GM19467 (cell line): Measurements from ENCODE around the gene DDX3X.
"Not testable (repeated sequence)": the region's sequence is repeated elsewhere in the genome, so short reads cannot be mapped to it uniquely, and the experiment has no call there.

ENCODE experiments used
- ATAC-seq: cut with Tn5 transposase; IDR thresholded peaks from one replicate; pipeline ENCODE4 v1.9.1; 2021; ENCODE audit warnings: mild to moderate bottlenecking, moderate library complexity; ENCODE audit not compliant: unreplicated experiment

Gene DDX3X

DNA sequence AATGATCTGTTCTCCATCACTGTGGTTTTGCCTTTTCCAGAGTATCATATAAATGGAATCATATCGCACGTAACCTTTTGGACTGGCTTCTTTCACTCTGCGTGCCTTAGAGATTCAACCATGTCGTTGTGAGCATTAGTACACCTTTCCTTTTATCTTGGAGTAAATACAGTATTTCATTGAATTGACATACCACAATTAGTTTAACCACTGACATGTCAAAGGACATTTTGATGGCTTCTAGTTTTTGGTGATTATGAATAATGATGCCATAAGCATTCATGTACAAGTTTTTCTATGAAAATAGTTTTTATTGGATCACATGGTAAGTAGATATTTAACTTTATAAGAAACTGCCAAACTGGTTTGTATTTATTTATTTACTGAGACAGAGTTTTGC is 35.2 kb downstream of the DDX3X start:
- no peak for ATAC-seq

- not testable (repeated sequence) for ATAC-seq
Observed at GRCh38 chrX:41371575-41371974, 37.6 kb downstream of the DDX3X start.

DNA sequence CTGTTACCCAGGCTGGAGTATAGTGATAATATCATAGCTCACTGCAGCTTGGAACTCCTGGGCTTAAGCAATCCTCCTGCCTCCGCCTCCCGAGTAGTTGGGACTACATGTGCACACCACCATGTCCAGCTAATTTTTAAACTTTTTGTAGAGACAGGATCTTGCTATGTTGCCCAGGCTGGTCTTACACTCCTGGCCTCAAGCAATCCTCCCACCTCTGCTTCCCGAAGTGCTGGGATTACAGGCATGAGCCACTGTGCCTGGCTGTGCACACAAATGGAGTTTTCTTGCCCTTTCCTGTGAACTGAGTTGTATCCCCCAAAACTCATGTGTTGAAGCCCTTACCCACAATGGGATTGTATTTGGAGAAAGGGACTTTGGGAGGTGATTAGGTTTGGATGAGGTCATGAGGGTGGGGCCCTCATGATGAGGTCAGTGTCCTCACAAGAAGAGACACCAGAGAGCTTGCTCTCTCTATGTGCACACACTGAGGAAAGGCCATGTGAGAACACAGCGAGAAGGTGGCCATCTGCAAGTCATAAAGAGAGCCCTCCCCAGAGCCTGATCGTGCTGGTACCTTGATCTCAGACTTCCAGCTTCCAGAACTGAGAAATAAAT is 40.1 kb downstream of the DDX3X start:
- no peak for ATAC-seq

GRCh38 chrX:41377624-41378023 is 43.7 kb downstream of the DDX3X start:
- ATAC-seq: no peak

- no peak for ATAC-seq
Observed at GRCh38 chrX:41381685-41382084, 47.7 kb downstream of the DDX3X start.

- no peak for ATAC-seq
Observed at GRCh38 chrX:41382714-41383645, 49.0 kb downstream of the DDX3X start.

DNA sequence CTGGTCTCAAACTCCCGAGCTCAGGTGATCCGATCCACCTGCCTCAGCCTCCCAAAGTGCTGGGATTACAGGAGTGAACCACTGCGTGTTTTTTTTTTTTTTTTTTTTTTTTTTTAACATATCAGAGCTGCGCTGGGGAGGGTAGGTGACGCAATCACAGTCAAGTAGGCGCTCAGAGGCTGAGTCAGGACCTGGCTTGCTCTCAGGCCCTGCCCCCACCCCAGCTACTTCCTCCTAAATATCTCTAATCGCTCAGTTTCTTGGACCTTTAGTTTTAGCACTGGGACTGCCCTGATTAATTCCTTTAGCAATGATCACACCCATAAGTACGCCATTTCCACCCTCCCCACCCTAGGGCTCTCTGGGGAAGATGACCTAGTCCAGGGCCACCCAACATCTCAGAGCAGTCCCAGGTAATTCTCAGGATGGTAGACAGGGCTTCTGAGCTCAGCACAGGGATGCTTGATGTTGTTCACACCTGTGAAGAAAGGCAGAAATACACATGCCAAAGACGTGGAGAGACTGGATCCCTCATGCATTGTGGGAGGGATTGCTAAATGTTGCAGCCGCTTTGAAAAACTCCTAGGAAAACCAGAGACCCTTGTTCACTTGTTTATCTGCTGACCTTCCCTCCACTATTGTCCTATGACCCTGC is 50.2 kb downstream of the DDX3X start:
- no peak for ATAC-seq

DNA sequence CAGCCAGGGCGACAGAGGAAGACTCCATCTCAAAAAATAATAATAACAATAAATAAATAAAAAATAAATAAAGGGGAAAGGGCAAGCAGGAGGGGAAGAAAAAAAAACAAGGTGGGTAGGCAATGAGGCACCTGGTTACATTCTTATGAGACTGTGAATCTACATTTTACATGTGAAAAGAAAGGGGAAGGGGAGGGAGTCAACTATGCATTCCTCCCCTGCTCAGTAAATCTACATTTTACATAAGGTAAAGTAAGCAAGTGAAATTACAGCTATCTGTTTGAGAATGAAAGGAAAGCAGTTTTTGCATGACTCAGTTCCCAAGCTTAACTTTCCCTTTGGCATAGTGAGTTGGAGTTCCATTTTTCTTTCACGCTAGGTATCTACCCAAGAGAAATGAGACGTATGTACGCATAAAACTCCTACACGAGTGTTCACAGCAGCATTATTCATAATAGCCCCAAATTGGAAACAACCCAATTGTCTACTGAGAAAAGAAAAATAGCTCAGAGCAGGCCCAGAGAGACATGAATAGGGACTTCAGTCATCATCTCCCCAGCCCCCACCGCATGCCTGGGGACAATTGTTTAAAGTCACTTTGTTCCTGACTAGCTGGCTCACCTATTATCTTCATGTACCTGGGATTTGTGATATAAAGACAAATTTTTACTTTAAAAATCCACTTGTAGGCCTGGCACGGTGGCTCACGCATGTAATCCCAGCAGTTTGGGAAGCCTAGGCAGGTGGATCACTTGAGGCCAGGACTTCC is 52.4 kb downstream of the DDX3X start:
- ATAC-seq: no peak

GRCh38 chrX:41388543-41388942 is 54.6 kb downstream of the DDX3X start:
- no peak for ATAC-seq

DNA sequence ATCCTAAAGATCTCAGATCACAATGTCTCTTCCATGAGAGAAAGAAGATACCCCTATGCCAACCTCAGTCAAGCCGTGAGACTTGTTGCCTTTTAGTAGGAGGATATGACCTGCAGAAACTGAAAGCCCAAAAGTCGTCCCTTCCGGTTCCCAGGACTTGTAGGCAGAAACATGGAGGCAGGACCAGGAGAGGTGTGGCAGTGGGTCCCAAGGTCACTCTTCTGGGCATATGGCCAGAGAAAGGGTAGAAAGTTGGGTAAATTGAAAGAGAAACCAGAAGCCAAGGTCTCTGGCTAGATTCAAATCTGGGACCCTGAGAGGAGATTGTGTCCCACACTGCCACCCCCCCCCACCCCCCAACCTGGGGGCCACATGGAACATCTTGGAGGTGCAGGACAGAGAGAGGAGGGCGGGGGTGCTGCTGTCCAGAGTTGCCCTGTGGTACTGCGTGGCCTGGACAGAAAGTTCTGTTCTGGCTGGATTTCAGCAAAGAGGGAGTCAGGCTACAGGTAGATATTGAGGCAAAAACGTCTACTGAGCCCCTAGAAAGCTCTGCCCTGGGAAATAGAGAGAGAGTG is 55.4 kb downstream of the DDX3X start:
- no peak for ATAC-seq

GRCh38 chrX:41390576-41390975 is 56.6 kb downstream of the DDX3X start:
- not testable (repeated sequence) for ATAC-seq

DNA sequence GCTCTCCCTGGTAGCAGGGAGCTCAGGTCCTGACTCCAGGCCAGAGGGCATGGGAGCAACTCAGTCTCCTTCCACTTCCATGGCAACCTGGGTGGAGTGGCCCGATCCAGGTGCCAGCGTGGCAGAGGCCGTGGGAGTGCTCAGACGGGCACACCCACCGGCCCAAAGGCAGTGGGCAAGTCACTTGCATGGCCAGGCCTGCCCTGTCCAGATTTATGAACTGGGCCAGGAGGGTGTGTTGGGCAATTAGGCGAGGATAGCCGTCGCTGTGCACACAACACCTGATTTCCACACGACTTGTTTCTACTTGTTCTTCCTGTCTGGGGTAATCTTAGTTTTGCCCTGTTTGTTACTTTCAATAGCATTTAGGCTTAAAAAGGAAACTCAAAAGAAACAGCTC is 57.6 kb downstream of the DDX3X start:
- no peak for ATAC-seq

DNA sequence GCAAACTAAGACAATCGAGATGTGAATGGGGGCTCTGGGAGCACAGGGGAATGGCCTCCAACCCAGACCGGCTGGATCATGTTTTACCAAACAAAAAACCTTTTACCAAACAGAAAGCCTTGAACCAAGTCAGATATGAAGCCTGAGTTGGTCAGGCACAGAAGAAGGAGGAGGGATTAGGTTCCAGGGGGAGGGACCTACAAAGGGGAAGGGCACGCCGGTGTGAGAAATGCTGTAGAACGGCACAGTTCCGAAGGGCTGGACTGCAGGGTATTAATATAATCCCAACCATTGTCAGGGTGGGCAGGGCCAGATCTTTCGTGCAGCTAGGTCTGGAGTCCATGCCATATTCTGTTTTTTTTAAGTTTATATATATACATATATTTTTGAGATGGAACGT is 60.3 kb downstream of the DDX3X start:
- no peak for ATAC-seq

- no peak for ATAC-seq
Observed at GRCh38 chrX:41397219-41397618, 63.3 kb downstream of the DDX3X start.

GRCh38 chrX:41397768-41398167 is 63.8 kb downstream of the DDX3X start:
- ATAC-seq: no peak

- not testable (repeated sequence) for ATAC-seq
Observed at GRCh38 chrX:41402556-41402955, 68.6 kb downstream of the DDX3X start.

DNA sequence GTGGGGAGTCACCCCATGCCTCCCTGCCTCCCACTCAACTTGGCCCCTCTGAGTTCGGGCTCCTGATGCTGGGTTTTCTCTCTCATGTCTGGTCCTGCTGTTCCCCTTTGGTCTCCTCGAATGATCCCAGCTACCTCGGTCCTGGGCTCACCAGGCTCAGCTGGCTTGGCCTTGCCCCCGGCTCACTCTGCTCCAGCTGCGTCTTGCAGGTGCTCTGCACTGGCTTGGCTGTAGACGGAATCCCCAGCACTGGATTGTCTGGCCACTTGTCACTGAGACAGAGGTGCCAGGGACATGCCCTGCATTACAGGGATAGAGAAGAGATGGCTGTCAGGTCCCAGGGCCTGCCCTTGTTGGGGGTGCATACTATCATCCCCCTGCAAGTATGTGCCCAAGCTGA is 71.6 kb downstream of the DDX3X start:
- ATAC-seq: no peak

GRCh38 chrX:41406201-41406600 is 72.2 kb downstream of the DDX3X start:
- ATAC-seq: no peak

DNA sequence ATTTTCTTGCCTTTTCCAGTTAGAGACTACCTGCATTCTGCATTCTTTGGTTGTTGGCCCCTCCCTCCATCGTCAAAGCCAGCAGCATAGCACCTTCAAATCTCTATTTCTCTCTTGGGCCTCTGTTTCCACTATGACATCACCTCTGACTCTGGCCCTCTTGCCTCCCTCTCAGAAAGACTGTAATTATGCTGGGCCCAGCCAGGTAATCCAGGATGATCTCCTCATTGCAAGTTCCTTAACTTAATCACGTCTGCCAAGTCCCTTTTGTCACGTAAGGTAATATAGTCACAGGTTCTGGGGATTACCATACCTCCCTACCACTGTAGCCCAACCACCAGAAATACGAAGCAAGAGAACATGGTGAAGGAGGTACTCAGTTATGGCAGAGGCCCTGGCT is 73.9 kb downstream of the DDX3X start:
- no peak for ATAC-seq

DNA sequence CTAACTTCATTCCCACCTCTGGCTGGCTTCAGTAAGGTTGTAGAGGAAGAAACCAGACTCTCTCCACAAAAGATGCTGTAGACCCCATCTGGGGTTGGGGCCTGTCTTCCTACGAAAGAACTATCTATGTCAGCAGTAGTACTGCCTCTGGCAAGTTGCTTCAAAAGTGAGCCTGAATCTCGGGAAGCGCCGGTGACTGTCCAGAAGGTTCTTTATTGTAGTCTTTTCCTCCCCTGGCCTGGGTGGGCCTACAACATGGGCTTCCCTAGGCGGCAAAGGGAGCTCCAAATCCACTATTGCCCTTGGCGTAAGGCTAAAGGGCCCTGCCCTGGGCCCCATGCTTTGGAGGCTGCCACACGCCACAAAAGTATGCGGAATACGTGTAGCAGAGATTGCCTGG is 74.6 kb downstream of the DDX3X start:
- no peak for ATAC-seq

DNA sequence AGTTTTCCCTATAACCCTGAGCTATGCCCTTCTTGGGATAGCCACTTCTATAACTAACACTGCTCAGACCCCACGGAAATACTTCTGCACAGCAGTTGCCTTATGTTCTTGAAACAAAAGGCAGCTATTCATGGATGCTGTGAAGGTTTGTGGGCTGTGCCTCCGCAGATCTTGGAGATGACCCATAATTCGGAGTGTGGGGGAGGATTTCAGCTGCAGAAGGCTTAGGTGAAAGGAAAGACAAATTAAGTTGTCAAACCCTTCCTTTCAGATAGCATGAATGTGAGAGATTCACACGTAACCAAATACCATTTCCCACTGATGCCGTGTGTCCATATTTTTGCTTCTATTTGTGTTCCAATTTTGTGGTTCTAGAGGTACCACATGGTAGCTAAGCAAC is 75.0 kb downstream of the DDX3X start:
- ATAC-seq: no peak
